AG09319 (cell line): ENCODE measurements around the gene TTC21A.
A peak's percentile ranks its signal among the peaks of the same experiment; 100 is the strongest.
"Not testable (repeated sequence)": the region's sequence is repeated elsewhere in the genome, so short reads cannot be mapped to it uniquely, and the experiment has no call there.

ENCODE experiments used
- DNase-seq: peaks from one replicate; pipeline ENCODE4 v3.0.0-alpha.2; 2010; ENCODE audit warnings: low read depth; ENCODE audit errors: extremely low read depth
- CTCF ChIP-seq: IDR thresholded peaks from 2 replicates; pipeline ENCODE4 v1.5.1; 2011; ENCODE audit warnings: low read depth, mild to moderate bottlenecking, inconsistent platforms, low read length, moderate library complexity

Gene TTC21A

GRCh38 chr3:39107388-39108199 lies at the start of gene TTC21A, which contains the start of gene GORASP1:
TSS of gene TTC21A (plus strand) at chr3:39107680. CDS start at chr3:39107838, 158 bp downstream.
TSS of gene GORASP1 (minus strand) at chr3:39107627. CDS start at chr3:39107541, 86 bp downstream.
- DNase-seq, result peak; percentile 63
- no peak; the same call in 1 of the 2 replicates for TF ChIP-seq CTCF

GRCh38 chr3:39061228-39061627 lies 46.3 kb upstream of the TTC21A start:
- DNase-seq, result not testable (repeated sequence)

GRCh38 chr3:39062180-39062579 lies 45.3 kb upstream of the TTC21A start:
- TF ChIP-seq CTCF, result no peak
- no peak for DNase-seq

GRCh38 chr3:39063143-39063542 lies 44.3 kb upstream of the TTC21A start:
- no peak for DNase-seq
- TF ChIP-seq CTCF, result no peak

- DNase-seq, result no peak
- TF ChIP-seq CTCF, result no peak
Observed at GRCh38 chr3:39064646-39065045, 42.8 kb upstream of the TTC21A start.

GRCh38 chr3:39065197-39065596 lies 42.3 kb upstream of the TTC21A start:
- DNase-seq, result no peak
- peak; percentile 57 for TF ChIP-seq CTCF

- DNase-seq, result no peak
- TF ChIP-seq CTCF, result no peak
Observed at GRCh38 chr3:39067286-39067685, 40.2 kb upstream of the TTC21A start.

- no peak for TF ChIP-seq CTCF
- DNase-seq, result no peak
Observed at GRCh38 chr3:39068556-39068955, 38.9 kb upstream of the TTC21A start.
